Esophagus muscularis mucosa (tissue), 3 donors: Measurements from ENCODE around the gene FAM47E.

Source experiments
- POLR2A ChIP-seq: fragments of 450-650 bp; IDR thresholded peaks from one replicate; pipeline ENCODE4 v1.6.1; 2017; ENCODE audit warnings: antibody characterized with exemption, moderate library complexity, mild to moderate bottlenecking, low read depth
- TF ChIP-seq, protein P1 (sequence below), 3 experiments: fragments of 200-600 bp in 2 of 3; fragments of 450-650 bp in 1 of 3; sonication (generic) in 2 of 3; IDR thresholded peaks; one replicate each; pipeline ENCODE4 v1.5.1; 2017 to 2019; ENCODE audit warnings: antibody characterized with exemption in 3 of 3, mild to moderate bottlenecking in 2 of 3, moderate library complexity in 1 of 3

DNA sequence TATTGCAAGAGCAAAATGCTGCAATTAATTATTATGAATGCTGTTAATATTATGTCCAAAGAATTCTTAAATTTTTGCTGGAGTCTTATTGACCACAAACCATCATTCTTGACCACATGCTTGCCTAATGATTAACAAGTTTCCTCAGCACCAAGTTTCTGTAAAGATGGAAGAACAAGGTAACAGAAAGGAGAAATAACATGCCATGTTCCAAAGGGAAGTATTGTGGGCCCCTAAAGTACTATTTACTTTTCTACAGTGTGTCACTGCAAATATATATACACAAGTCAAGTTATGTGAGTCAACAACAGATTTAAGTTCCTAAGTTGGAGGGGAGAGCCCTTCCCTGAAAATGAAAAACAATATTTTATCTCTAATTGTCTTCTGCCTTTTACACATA lies 20.6 kb downstream of the FAM47E start:
- no peak for TF ChIP-seq POLR2A
- TF ChIP-seq, protein P1, sequence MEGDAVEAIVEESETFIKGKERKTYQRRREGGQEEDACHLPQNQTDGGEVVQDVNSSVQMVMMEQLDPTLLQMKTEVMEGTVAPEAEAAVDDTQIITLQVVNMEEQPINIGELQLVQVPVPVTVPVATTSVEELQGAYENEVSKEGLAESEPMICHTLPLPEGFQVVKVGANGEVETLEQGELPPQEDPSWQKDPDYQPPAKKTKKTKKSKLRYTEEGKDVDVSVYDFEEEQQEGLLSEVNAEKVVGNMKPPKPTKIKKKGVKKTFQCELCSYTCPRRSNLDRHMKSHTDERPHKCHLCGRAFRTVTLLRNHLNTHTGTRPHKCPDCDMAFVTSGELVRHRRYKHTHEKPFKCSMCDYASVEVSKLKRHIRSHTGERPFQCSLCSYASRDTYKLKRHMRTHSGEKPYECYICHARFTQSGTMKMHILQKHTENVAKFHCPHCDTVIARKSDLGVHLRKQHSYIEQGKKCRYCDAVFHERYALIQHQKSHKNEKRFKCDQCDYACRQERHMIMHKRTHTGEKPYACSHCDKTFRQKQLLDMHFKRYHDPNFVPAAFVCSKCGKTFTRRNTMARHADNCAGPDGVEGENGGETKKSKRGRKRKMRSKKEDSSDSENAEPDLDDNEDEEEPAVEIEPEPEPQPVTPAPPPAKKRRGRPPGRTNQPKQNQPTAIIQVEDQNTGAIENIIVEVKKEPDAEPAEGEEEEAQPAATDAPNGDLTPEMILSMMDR (IDR thresholded peaks at IDR 0.05) = no peak
